ENCODE results near the gene CTSW.
A peak's percentile ranks its signal among the peaks of the same experiment; 100 is the strongest.

The CTSW gene

GRCh38 chr11:65903068-65903481, 23.4 kb downstream of the CTSW start:
- H3K4me1 ChIP-seq (ENCODE audit: insufficient read depth, low read length), result no peaks in the 10 kb centered on the region; the same call in 1 of the 2 replicates
- no peaks in the 10 kb centered on the region for H3K9me3 ChIP-seq (ENCODE audit: insufficient read depth, low read depth, low read length)
- H3K9ac ChIP-seq (ENCODE audit: low read depth, low read length), result no peak overlapping the region
- no peaks in the 10 kb centered on the region for H3K36me3 ChIP-seq (ENCODE audit: insufficient read depth, low read depth, low read length)
- no peak overlapping the region for H3K4me3 ChIP-seq (ENCODE audit: low read length)
- no peak overlapping the region for H3K27ac ChIP-seq (ENCODE audit: low read length)
- peaks cover 72% of the 10 kb centered on the region for H3K27me3 ChIP-seq (ENCODE audit: insufficient read depth, low read length)

- H3K27ac ChIP-seq (ENCODE audit: low read length), result no peak overlapping the region
Measured at GRCh38 chr11:65903715-65904114, 24.1 kb downstream of the CTSW start.

GRCh38 chr11:65906602-65907001, 27.0 kb downstream of the CTSW start:
- Histone ChIP-seq H3K4me1 (ENCODE audit: insufficient read depth, low read length) (no peaks in the 10 kb centered on the region; the same call in 1 of the 2 replicates), H3K9ac (ENCODE audit: low read depth, low read length) (no peak overlapping the region), H3K27me3 (ENCODE audit: insufficient read depth, low read length) (peaks cover 46% of the 10 kb centered on the region), H3K27ac (ENCODE audit: low read length) (no peak overlapping the region), H3K4me3 (ENCODE audit: low read length) (no peak overlapping the region), H3K36me3 (ENCODE audit: insufficient read depth, low read depth, low read length) (no peaks in the 10 kb centered on the region), H3K9me3 (ENCODE audit: insufficient read depth, low read depth, low read length) (no peaks in the 10 kb centered on the region)

More at GRCh38 chr11:65903715-65904114, 24.1 kb downstream of the CTSW start:
- peaks cover 67% of the 10 kb centered on the region for H3K27me3 ChIP-seq (ENCODE audit: insufficient read depth, low read length)
- no peaks in the 10 kb centered on the region for H3K36me3 ChIP-seq (ENCODE audit: insufficient read depth, low read depth, low read length)
- H3K4me1 ChIP-seq (ENCODE audit: insufficient read depth, low read length), result no peaks in the 10 kb centered on the region; the same call in 1 of the 2 replicates
- H3K9ac ChIP-seq (ENCODE audit: low read depth, low read length), result no peak overlapping the region
- no peak overlapping the region for H3K4me3 ChIP-seq (ENCODE audit: low read length)
- H3K9me3 ChIP-seq (ENCODE audit: insufficient read depth, low read depth, low read length), result no peaks in the 10 kb centered on the region

- no peaks in the 10 kb centered on the region for H3K9me3 ChIP-seq (ENCODE audit: insufficient read depth, low read depth, low read length)
- H3K27me3 ChIP-seq (ENCODE audit: insufficient read depth, low read length), result peaks cover 38% of the 10 kb centered on the region
- H3K9ac ChIP-seq (ENCODE audit: low read depth, low read length), result no peak overlapping the region
- H3K4me1 ChIP-seq (ENCODE audit: insufficient read depth, low read length), result peaks cover 3% of the 10 kb centered on the region; the same call in 1 of the 2 replicates
- H3K27ac ChIP-seq (ENCODE audit: low read length), result no peak overlapping the region
- H3K36me3 ChIP-seq (ENCODE audit: insufficient read depth, low read depth, low read length), result no peaks in the 10 kb centered on the region
- H3K4me3 ChIP-seq (ENCODE audit: low read length), result no peak overlapping the region
Measured at GRCh38 chr11:65907878-65908277, 28.2 kb downstream of the CTSW start.

- Histone ChIP-seq H3K9me3 (ENCODE audit: insufficient read depth, low read depth, low read length) (no peaks in the 10 kb centered on the region), H3K4me1 (ENCODE audit: insufficient read depth, low read length) (peaks cover 9% of the 10 kb centered on the region; the same call in 1 of the 2 replicates), H3K4me3 (ENCODE audit: low read length) (no peak overlapping the region), H3K27ac (ENCODE audit: low read length) (no peak overlapping the region), H3K9ac (ENCODE audit: low read depth, low read length) (peak overlapping the region; percentile 38; the same call in 1 of the 2 replicates), H3K27me3 (ENCODE audit: insufficient read depth, low read length) (peaks cover 20% of the 10 kb centered on the region), H3K36me3 (ENCODE audit: insufficient read depth, low read depth, low read length) (no peaks in the 10 kb centered on the region)
Measured at GRCh38 chr11:65911682-65912568, 32.3 kb downstream of the CTSW start.

GRCh38 chr11:65912845-65913244, 33.2 kb downstream of the CTSW start:
- Histone ChIP-seq H3K27ac (ENCODE audit: low read length) (no peak overlapping the region), H3K36me3 (ENCODE audit: insufficient read depth, low read depth, low read length) (no peaks in the 10 kb centered on the region), H3K4me3 (ENCODE audit: low read length) (no peak overlapping the region), H3K9me3 (ENCODE audit: insufficient read depth, low read depth, low read length) (no peaks in the 10 kb centered on the region), H3K27me3 (ENCODE audit: insufficient read depth, low read length) (peaks cover 16% of the 10 kb centered on the region; the same call in 1 of the 2 replicates), H3K9ac (ENCODE audit: low read depth, low read length) (no peak overlapping the region), H3K4me1 (ENCODE audit: insufficient read depth, low read length) (peaks cover 9% of the 10 kb centered on the region; the same call in 1 of the 2 replicates)

GRCh38 chr11:65915101-65915820, 35.6 kb downstream of the CTSW start:
- Histone ChIP-seq H3K4me3 (ENCODE audit: low read length) (no peak overlapping the region), H3K36me3 (ENCODE audit: insufficient read depth, low read depth, low read length) (no peaks in the 10 kb centered on the region), H3K4me1 (ENCODE audit: insufficient read depth, low read length) (peaks cover 9% of the 10 kb centered on the region; the same call in 1 of the 2 replicates), H3K9me3 (ENCODE audit: insufficient read depth, low read depth, low read length) (no peaks in the 10 kb centered on the region), H3K27me3 (ENCODE audit: insufficient read depth, low read length) (peaks cover 5% of the 10 kb centered on the region; the same call in 1 of the 2 replicates), H3K9ac (ENCODE audit: low read depth, low read length) (no peak overlapping the region), H3K27ac (ENCODE audit: low read length) (no peak overlapping the region)

- peaks cover 5% of the 10 kb centered on the region; the same call in 1 of the 2 replicates for H3K27me3 ChIP-seq (ENCODE audit: insufficient read depth, low read length)
- H3K4me3 ChIP-seq (ENCODE audit: low read length), result no peak overlapping the region
- H3K9ac ChIP-seq (ENCODE audit: low read depth, low read length), result no peak overlapping the region
- H3K27ac ChIP-seq (ENCODE audit: low read length), result no peak overlapping the region
- no peaks in the 10 kb centered on the region for H3K9me3 ChIP-seq (ENCODE audit: insufficient read depth, low read depth, low read length)
- peaks cover 9% of the 10 kb centered on the region; the same call in 1 of the 2 replicates for H3K4me1 ChIP-seq (ENCODE audit: insufficient read depth, low read length)
- H3K36me3 ChIP-seq (ENCODE audit: insufficient read depth, low read depth, low read length), result no peaks in the 10 kb centered on the region
Measured at GRCh38 chr11:65915821-65916251, 36.2 kb downstream of the CTSW start.

GRCh38 chr11:65916391-65916790, 36.8 kb downstream of the CTSW start:
- no peaks in the 10 kb centered on the region for H3K9me3 ChIP-seq (ENCODE audit: insufficient read depth, low read depth, low read length)
- peaks cover 9% of the 10 kb centered on the region; the same call in 1 of the 2 replicates for H3K4me1 ChIP-seq (ENCODE audit: insufficient read depth, low read length)
- peaks cover 5% of the 10 kb centered on the region; the same call in 1 of the 2 replicates for H3K27me3 ChIP-seq (ENCODE audit: insufficient read depth, low read length)
- H3K27ac ChIP-seq (ENCODE audit: low read length), result no peak overlapping the region
- no peak overlapping the region for H3K9ac ChIP-seq (ENCODE audit: low read depth, low read length)
- no peaks in the 10 kb centered on the region for H3K36me3 ChIP-seq (ENCODE audit: insufficient read depth, low read depth, low read length)
- H3K4me3 ChIP-seq (ENCODE audit: low read length), result no peak overlapping the region

- Histone ChIP-seq H3K4me1 (ENCODE audit: insufficient read depth, low read length) (peaks cover 7% of the 10 kb centered on the region; the same call in 1 of the 2 replicates), H3K9ac (ENCODE audit: low read depth, low read length) (no peak overlapping the region), H3K4me3 (ENCODE audit: low read length) (no peak overlapping the region), H3K27me3 (ENCODE audit: insufficient read depth, low read length) (peaks cover 3% of the 10 kb centered on the region; the same call in 1 of the 2 replicates), H3K9me3 (ENCODE audit: insufficient read depth, low read depth, low read length) (no peaks in the 10 kb centered on the region), H3K36me3 (ENCODE audit: insufficient read depth, low read depth, low read length) (peaks cover 2% of the 10 kb centered on the region; the same call in 1 of the 2 replicates), H3K27ac (ENCODE audit: low read length) (no peak overlapping the region)
Measured at GRCh38 chr11:65917077-65917433, 37.4 kb downstream of the CTSW start.

- H3K4me3 ChIP-seq (ENCODE audit: low read length), result peak overlapping the region; percentile 97
- H3K27me3 ChIP-seq (ENCODE audit: insufficient read depth, low read length), result no peaks in the 10 kb centered on the region
- peaks cover 8% of the 10 kb centered on the region for H3K36me3 ChIP-seq (ENCODE audit: insufficient read depth, low read depth, low read length)
- H3K9me3 ChIP-seq (ENCODE audit: insufficient read depth, low read depth, low read length), result no peaks in the 10 kb centered on the region
- H3K9ac ChIP-seq (ENCODE audit: low read depth, low read length), result peak overlapping the region; percentile 94; the same call in 1 of the 2 replicates
- H3K27ac ChIP-seq (ENCODE audit: low read length), result no peak overlapping the region
- H3K4me1 ChIP-seq (ENCODE audit: insufficient read depth, low read length), result peaks cover 6% of the 10 kb centered on the region; the same call in 1 of the 2 replicates
Measured at GRCh38 chr11:65917434-65918210, 38.0 kb downstream of the CTSW start.
